Loucy (cell line): ENCODE measurements around the gene TMEM272.

Experiments used
- EZH2phosphoT487 ChIP-seq: fragments of 200-600 bp; IDR thresholded peaks from 2 replicates; pipeline ENCODE4 v1.6.1; 2018; ENCODE audit warnings: antibody characterized with exemption, mild to moderate bottlenecking, moderate library complexity, borderline replicate concordance
- TF ChIP-seq, protein P1 (sequence below): fragments of 200-600 bp; sonication (generic); conservative IDR thresholded peaks from 2 replicates; pipeline ENCODE4 v1.5.1; 2014; ENCODE audit warnings: mild to moderate bottlenecking, antibody characterized with exemption, low read length

DNA sequence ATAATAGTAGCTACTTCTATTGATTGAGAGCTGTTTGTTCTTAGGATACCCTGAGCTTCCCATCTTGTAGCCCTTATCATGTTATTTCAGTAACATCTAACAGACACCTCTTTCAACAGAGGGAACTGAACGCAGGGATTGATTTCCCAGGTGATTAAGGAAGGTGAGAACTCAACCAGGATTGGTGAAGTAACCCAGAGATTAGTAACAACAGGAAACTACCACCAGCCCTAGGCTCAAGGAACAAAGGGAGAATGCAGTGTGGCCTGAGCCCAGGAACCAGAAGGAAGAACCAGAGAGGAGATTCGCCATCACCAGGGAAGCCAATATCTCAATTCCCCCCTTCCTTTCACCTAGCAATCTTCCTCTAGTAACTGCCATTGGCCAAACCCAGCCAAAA, 49.6 kb downstream of the TMEM272 start:
- TF ChIP-seq, protein P1, sequence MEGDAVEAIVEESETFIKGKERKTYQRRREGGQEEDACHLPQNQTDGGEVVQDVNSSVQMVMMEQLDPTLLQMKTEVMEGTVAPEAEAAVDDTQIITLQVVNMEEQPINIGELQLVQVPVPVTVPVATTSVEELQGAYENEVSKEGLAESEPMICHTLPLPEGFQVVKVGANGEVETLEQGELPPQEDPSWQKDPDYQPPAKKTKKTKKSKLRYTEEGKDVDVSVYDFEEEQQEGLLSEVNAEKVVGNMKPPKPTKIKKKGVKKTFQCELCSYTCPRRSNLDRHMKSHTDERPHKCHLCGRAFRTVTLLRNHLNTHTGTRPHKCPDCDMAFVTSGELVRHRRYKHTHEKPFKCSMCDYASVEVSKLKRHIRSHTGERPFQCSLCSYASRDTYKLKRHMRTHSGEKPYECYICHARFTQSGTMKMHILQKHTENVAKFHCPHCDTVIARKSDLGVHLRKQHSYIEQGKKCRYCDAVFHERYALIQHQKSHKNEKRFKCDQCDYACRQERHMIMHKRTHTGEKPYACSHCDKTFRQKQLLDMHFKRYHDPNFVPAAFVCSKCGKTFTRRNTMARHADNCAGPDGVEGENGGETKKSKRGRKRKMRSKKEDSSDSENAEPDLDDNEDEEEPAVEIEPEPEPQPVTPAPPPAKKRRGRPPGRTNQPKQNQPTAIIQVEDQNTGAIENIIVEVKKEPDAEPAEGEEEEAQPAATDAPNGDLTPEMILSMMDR = no peak
- no peak for TF ChIP-seq EZH2phosphoT487
